Panc1 (cell line): Measurements from ENCODE around the gene GSC2. TPM values are rescaled to one million over a fixed set of nuclear protein-coding genes. Genes with fewer than 3 reads are reported as not detected.

ENCODE experiments used
- ATAC-seq: fragments of 200-7000 bp; cut with Tn5 transposase; 2 replicates; pipeline ENCODE4 v1.9.1; 2020; ENCODE audit warnings: mild to moderate bottlenecking, moderate library complexity
- BruUV-seq: library from RNA; stranded (reverse); fragments of 400-500 nt; replicated peaks from 2 replicates; lab custom pipeline; 2021; lab: Mats Ljungman, UMichigan
- CTCF ChIA-PET: fragments of 300-600 bp; sonication (Branson Sonifier 250); formaldehyde crosslinking; loops from one replicate; lab custom pipeline; 2022; ENCODE audit warnings: antibody characterized with exemption; lab: Charles Lee
- POLR2A ChIA-PET: fragments of 300-600 bp; sonication (Branson Sonifier 250); formaldehyde crosslinking; loops from one replicate; lab custom pipeline; 2022; ENCODE audit warnings: antibody characterized with exemption; lab: Charles Lee
- DNase-seq: peaks from one replicate; pipeline ENCODE4 v3.0.0-alpha.2; 2010; ENCODE audit warnings: low read depth, low spot score
- H3K27ac ChIP-seq: 2 replicates; pipeline ENCODE4 v1.5.1; 2011; ENCODE audit warnings: mild to moderate bottlenecking, low read length, inconsistent platforms
- H3K27me3 ChIP-seq: fragments of 200-500 bp; sonication (Bioruptor generic); 2 replicates; pipeline ENCODE4 v1.6.0; 2014; ENCODE audit warnings: low read length, inconsistent platforms; ENCODE audit not compliant: control insufficient read depth, insufficient read depth
- H3K36me3 ChIP-seq: fragments of 200-500 bp; sonication (Bioruptor generic); 2 replicates; pipeline ENCODE4 v1.5.1; 2014; ENCODE audit warnings: inconsistent platforms, mild to moderate bottlenecking, low read length, moderate library complexity; ENCODE audit not compliant: control insufficient read depth, insufficient read depth
- H3K4me1 ChIP-seq: 2 replicates; pipeline ENCODE4 v1.5.1; 2011; ENCODE audit warnings: inconsistent platforms, mild to moderate bottlenecking, low read length, moderate library complexity; ENCODE audit not compliant: control insufficient read depth, insufficient read depth
- H3K4me3 ChIP-seq, 2 experiments: 2 replicates each; pipeline ENCODE4 v1.5.1; 2011 to 2012; ENCODE audit warnings: low read depth in 2 of 2, low read length in 2 of 2, mild to moderate bottlenecking in 2 of 2, inconsistent platforms in 1 of 2, moderate library complexity in 1 of 2
- H3K9me3 ChIP-seq: fragments of 200-500 bp; sonication (Bioruptor generic); 2 replicates; pipeline ENCODE4 v1.5.1; 2014; ENCODE audit warnings: low read depth, mild to moderate bottlenecking, inconsistent platforms, low read length, moderate library complexity; ENCODE audit not compliant: control insufficient read depth, insufficient read depth
- CTCF ChIP-seq: fragments of 450-650 bp; IDR thresholded peaks from 2 replicates; pipeline ENCODE4 v1.5.1; 2017; ENCODE audit warnings: mild to moderate bottlenecking
- POLR2AphosphoS5 ChIP-seq: IDR thresholded peaks from 2 replicates; pipeline ENCODE4 v1.6.1; 2012; ENCODE audit warnings: mild to moderate bottlenecking, low read depth, low read length, moderate library complexity
- REST ChIP-seq, 2 experiments: IDR thresholded peaks; 2 replicates each; pipeline ENCODE4 v1.6.1; 2011 to 2012; ENCODE audit warnings: low read depth in 2 of 2, control low read depth in 1 of 2, low read length in 1 of 2, mild to moderate bottlenecking in 1 of 2, moderate library complexity in 1 of 2; ENCODE audit not compliant: insufficient read depth in 1 of 2
- SIN3A ChIP-seq: IDR thresholded peaks from 2 replicates; pipeline ENCODE4 v1.6.1; 2012; ENCODE audit warnings: low read depth, mild to moderate bottlenecking, low read length, moderate library complexity, borderline replicate concordance; ENCODE audit not compliant: insufficient read depth
- TCF7L2 ChIP-seq: IDR thresholded peaks from 2 replicates; pipeline ENCODE4 v1.6.1; 2011; ENCODE audit warnings: mild to moderate bottlenecking, low read depth, low read length, inconsistent platforms
- in situ Hi-C: cut with HindIII; loops from 2 replicates; pipeline ENCODE4 v1.10.0; 2016; ENCODE audit warnings: low sequenced_read_pairs, low pct_unique_long_range_greater_than_20kb
- intact Hi-C: fragments of 100-400 bp; cut with micrococcal nuclease; formaldehyde crosslinking; loops from one replicate; pipeline ENCODE4 v1.10.0; 2022; ENCODE audit not compliant: unreplicated experiment
- total RNA-seq: library from RNA; stranded (reverse); gene quantifications from one replicate; pipeline ENCODE4 v1.2.1, GENCODE V29; 2021; ENCODE audit not compliant: unreplicated experiment

GSC2 gene
- total RNA-seq, 1 experiment from 2014 or later = 0.23 TPM

- CTCF ChIA-PET = no interaction called here
- peak overlapping the region; percentile 87 for H3K27ac ChIP-seq
- BruUV-seq = no TSS peak
Measured at GRCh38 chr22:19174106-19175025, 24.3 kb upstream of the GSC2 start.

More at GRCh38 chr22:19174106-19175025, 24.3 kb upstream of the GSC2 start:
- Histone ChIP-seq H3K27me3 (no peaks in the 10 kb centered on the region), H3K36me3 (no peaks in the 10 kb centered on the region; the same call in 1 of the 2 replicates), H3K9me3 (no peaks in the 10 kb centered on the region), H3K4me1 (peaks cover 48% of the 10 kb centered on the region), H3K4me3 (peak overlapping the region in 1 of 2 experiments; percentile 14; a peak in 1 of 4 replicates)
- in situ Hi-C loops = no loop called here
- peak; percentile 1; the same call in 1 of the 2 replicates for ATAC-seq
- POLR2A ChIA-PET = no interaction called here
- no peak for DNase-seq
- no peak for TF ChIP-seq CTCF
- no peak for TF ChIP-seq TCF7L2
- TF ChIP-seq SIN3A = no peak
- TF ChIP-seq POLR2AphosphoS5 = no peak; the same call in 1 of the 2 replicates
- TF ChIP-seq REST (IDR thresholded peaks at IDR 0.05; ENCODE audit: insufficient read depth in 1 of 2, low read depth in 2 of 2, low read length in 1 of 2) = no peak
- intact Hi-C loops = no loop called here
